T-cell (primary cell): Measurements from ENCODE around the gene IQGAP3. TPM values are rescaled to one million over a fixed set of nuclear protein-coding genes. Genes with fewer than 3 reads are reported as not detected.

Source experiments
- ATAC-seq, 4 experiments: fragments of 200-7000 bp in 3 of 4; fragments of 150-1000 bp in 1 of 4; cut with Tn5 transposase; replicated peaks in 1 of 4; 1 replicate in 3 of 4; 2 replicates in 1 of 4; pipeline ENCODE4 v1.10.0; 2021; ENCODE audit warnings: moderate library complexity in 3 of 4, mild to moderate bottlenecking in 2 of 4, moderate number of reproducible peaks in 1 of 4
- CTCF ChIA-PET, 2 donors: fragments of 300-600 bp; sonication (Branson Sonifier 250); formaldehyde crosslinking; loops; one replicate each; lab custom pipeline; 2022; ENCODE audit warnings: antibody characterized with exemption in 2 of 2; lab: Charles Lee
- POLR2A ChIA-PET, 2 donors: fragments of 300-600 bp; sonication (Branson Sonifier 250); formaldehyde crosslinking; loops; one replicate each; lab custom pipeline; 2022; ENCODE audit warnings: antibody characterized with exemption in 2 of 2; lab: Charles Lee
- DNase-seq, 35 experiments: peaks; one replicate each; pipeline versions ENCODE4 v3.0.0 to v3.0.0-alpha.2; 2013 to 2023
- H3K27ac ChIP-seq: one replicate; pipeline ENCODE4 v1.5.1; 2013; ENCODE audit warnings: low read length
- H3K27me3 ChIP-seq, 2 experiments: replicated peaks in 1 of 2; 1 replicate in 1 of 2; 2 replicates in 1 of 2; pipeline versions ENCODE4 v1.6.1 to v1.7.0; 2013; ENCODE audit warnings: low read length in 1 of 2, mixed read lengths in 1 of 2; ENCODE audit not compliant: control insufficient read depth in 2 of 2, insufficient read depth in 2 of 2; ENCODE audit errors: extremely low read depth in 1 of 2
- H3K36me3 ChIP-seq, 2 donors: 1 replicate in 1 of 2; 2 replicates in 1 of 2; pipeline versions ENCODE4 v1.6.1 to v1.7.0; 2013; ENCODE audit warnings: low read length in 1 of 2; ENCODE audit not compliant: control insufficient read depth in 2 of 2, insufficient read depth in 1 of 2; ENCODE audit errors: extremely low read depth in 1 of 2
- H3K4me1 ChIP-seq, 2 experiments: 1 replicate in 1 of 2; 2 replicates in 1 of 2; pipeline versions ENCODE4 v1.6.1 to v1.7.0; 2013; ENCODE audit warnings: low read length in 2 of 2, mixed read lengths in 1 of 2; ENCODE audit not compliant: insufficient read depth in 2 of 2, control insufficient read depth in 1 of 2; ENCODE audit errors: extremely low read depth in 1 of 2
- H3K4me3 ChIP-seq, 2 donors: 1 replicate in 1 of 2; 2 replicates in 1 of 2; pipeline versions ENCODE4 v1.5.1 to v1.7.0; 2013; ENCODE audit warnings: mild to moderate bottlenecking in 2 of 2, low read length in 1 of 2, moderate library complexity in 1 of 2; ENCODE audit not compliant: control insufficient read depth in 1 of 2; ENCODE audit errors: extremely low read depth in 1 of 2
- H3K9me3 ChIP-seq: 2 replicates; pipeline ENCODE4 v1.7.0; 2013
- H3K27ac Mint-ChIP-seq, 2 donors: one replicate each; pipeline ENCODE4 v1.8.0; 2020 to 2021; ENCODE audit warnings: mild to moderate bottlenecking in 2 of 2, mixed read lengths in 2 of 2
- H3K27me3 Mint-ChIP-seq, 2 donors: one replicate each; pipeline ENCODE4 v1.8.0; 2021 to 2022; ENCODE audit warnings: mixed read lengths in 2 of 2
- H3K36me3 Mint-ChIP-seq: one replicate; pipeline ENCODE4 v1.8.0; 2021; ENCODE audit warnings: mixed read lengths
- H3K4me1 Mint-ChIP-seq, 3 donors: one replicate each; pipeline ENCODE4 v1.8.0; 2020 to 2022; ENCODE audit warnings: mixed read lengths in 3 of 3, mild to moderate bottlenecking in 1 of 3
- H3K4me3 Mint-ChIP-seq, 3 donors: one replicate each; pipeline ENCODE4 v1.8.0; 2020 to 2022; ENCODE audit warnings: mild to moderate bottlenecking in 3 of 3, mixed read lengths in 3 of 3, moderate library complexity in 3 of 3
- H3K9me3 Mint-ChIP-seq, 3 donors: one replicate each; pipeline ENCODE4 v1.8.0; 2020 to 2022; ENCODE audit warnings: mixed read lengths in 3 of 3
- WGBS: methylation state at CpG from one replicate; pipeline ENCODE4 v1.1.5; 2013; ENCODE audit warnings: missing lambda C conversion rate; ENCODE audit not compliant: insufficient coverage; 5-methylcytosine and 5-hydroxymethylcytosine counted together
- total RNA-seq, 35 experiments: library from RNA in 6 of 35; stranded (reverse) in 6 of 35; fragments of 120-200 nt in 1 of 35; gene quantifications; one replicate each; pipeline versions ENCODE4 v1.2.1 to v1.2.4 and lab custom pipeline; 2013 to 2026

Gene IQGAP3
- total RNA-seq, 5 donors from 2014 or later (not counting 1 experiment from before 2014, with no cell fraction given) = 0.13 to 0.19 (median 0.18) TPM; not detected in 1

GRCh38 chr1:156502391-156502893 lies 69.9 kb downstream of the IQGAP3 start:
- Histone ChIP-seq H3K27me3 (no peaks in the 10 kb centered on the region), H3K9me3 (no peaks in the 10 kb centered on the region), H3K27ac (peak overlapping the region; percentile 97), H3K36me3 (no peaks in the 10 kb centered on the region), H3K4me1 (peaks cover 52 to 77% of the 10 kb centered on the region in 2 experiments), H3K4me3 (no peak overlapping the region)
- peak overlapping the region; percentile 82 to 90 (median 83) for H3K4me3 Mint-ChIP-seq
- peaks cover 58 to 73% (median 70%) of the 10 kb centered on the region in 3 donors for H3K4me1 Mint-ChIP-seq
- ATAC-seq (no peak), DNase-seq (no peak)
- no peaks in the 10 kb centered on the region for H3K36me3 Mint-ChIP-seq
- H3K9me3 Mint-ChIP-seq = no peaks in the 10 kb centered on the region
- CTCF ChIA-PET = interaction anchor here (0.6 to 5.4 kb wide), 6 partner anchors 13 to 282 kb away, joined by 3 to 51 read pairs (median 20); no protein-coding TSS in a partner anchor
- WGBS = 0% methylated on average over 1 of the region's 1 CpG
- no peaks in the 10 kb centered on the region for H3K27me3 Mint-ChIP-seq
- POLR2A ChIA-PET = no interaction called here
- H3K27ac Mint-ChIP-seq = peak overlapping the region; percentile 97 to 99

GRCh38 chr1:156500793-156501506 lies 71.4 kb downstream of the IQGAP3 start:
- Mint-ChIP-seq H3K27ac (peak overlapping the region; percentile 97 to 99), H3K4me1 (peaks cover 67 to 79% (median 76%) of the 10 kb centered on the region in 3 donors), H3K27me3 (no peaks in the 10 kb centered on the region), H3K36me3 (no peaks in the 10 kb centered on the region), H3K9me3 (no peaks in the 10 kb centered on the region), H3K4me3 (peak overlapping the region; percentile 82 to 92 (median 90))
- ChIA-PET CTCF (interaction anchor here (0.5 to 5.4 kb wide), 27 partner anchors 8 to 228 kb away, joined by 3 to 51 read pairs (median 5); partner anchors contain the start of genes GPATCH4 (in 1 of the 2), ISG20L2 (in 1 of the 2), METTL25B (in 1 of the 2) and TTC24 (in 1 of the 2)), POLR2A (interaction anchor here (0.6 to 1.9 kb wide), 12 partner anchors 11 to 684 kb away, joined by 3 to 14 read pairs (median 4); partner anchors contain the start of gene GPATCH4 (in 1 of the 2))
- Histone ChIP-seq H3K36me3 (peaks cover 0 to 3% of the 10 kb centered on the region in 2 donors), H3K4me3 (peak overlapping the region; percentile 87 to 91), H3K27me3 (no peaks in the 10 kb centered on the region), H3K4me1 (peaks cover 54 to 84% of the 10 kb centered on the region in 2 experiments), H3K27ac (peak overlapping the region; percentile 97), H3K9me3 (no peaks in the 10 kb centered on the region)
- DNase-seq = peak; percentile 85 to 96 (median 91)
- 0% methylated on average over 28 of the region's 57 CpGs for WGBS
- ATAC-seq = peak; percentile 71 to 80 (median 74)

- Histone ChIP-seq H3K4me1 (peaks cover 51 to 84% of the 10 kb centered on the region in 2 experiments), H3K4me3 (peak within 1 kb of the TSS; percentile 87 to 93), H3K27me3 (no peaks in the 10 kb centered on the region), H3K9me3 (no peaks in the 10 kb centered on the region), H3K36me3 (peaks cover 0 to 3% of the 10 kb centered on the region in 2 donors), H3K27ac (peak within 1 kb of the TSS; percentile 97)
- H3K4me1 Mint-ChIP-seq = peaks cover 67 to 79% (median 76%) of the 10 kb centered on the region in 3 donors
- no peaks in the 10 kb centered on the region for H3K27me3 Mint-ChIP-seq
- no peak for ATAC-seq
- H3K4me3 Mint-ChIP-seq = peak within 1 kb of the TSS; percentile 82 to 92 (median 90)
- ChIA-PET CTCF (interaction anchor here (0.5 to 5.4 kb wide), 16 partner anchors 8 to 228 kb away, joined by 3 to 51 read pairs (median 6); partner anchors contain the start of genes ISG20L2 (in 1 of the 2), METTL25B (in 1 of the 2) and TTC24 (in 1 of the 2)), POLR2A (interaction anchor here (0.6 to 1.9 kb wide), 5 partner anchors 10 to 316 kb away, joined by 3 to 14 read pairs (median 14); no protein-coding TSS in a partner anchor)
- peak within 1 kb of the TSS; percentile 97 to 99 for H3K27ac Mint-ChIP-seq
- peaks cover 2% of the 10 kb centered on the region for H3K36me3 Mint-ChIP-seq
- WGBS = 0% methylated on average over 27 of the region's 27 CpGs
- no peak for DNase-seq
- H3K9me3 Mint-ChIP-seq = no peaks in the 10 kb centered on the region
Observed at GRCh38 chr1:156500543-156500792, 71.9 kb downstream of the IQGAP3 start, which contains the start of gene MEF2D. Gene MEF2D (minus strand): TSS chr1:156500775. CDS start chr1:156483292, 17,483 bp downstream.

GRCh38 chr1:156499842-156500542 lies 72.4 kb downstream of the IQGAP3 start:
- Histone ChIP-seq H3K27ac (peak overlapping the region; percentile 84), H3K9me3 (no peaks in the 10 kb centered on the region), H3K4me3 (peak overlapping the region; percentile 87 to 93), H3K36me3 (peaks cover 3 to 4% of the 10 kb centered on the region in 2 donors), H3K4me1 (peaks cover 52 to 85% of the 10 kb centered on the region in 2 experiments), H3K27me3 (no peaks in the 10 kb centered on the region)
- Mint-ChIP-seq H3K4me1 (peaks cover 67 to 79% (median 76%) of the 10 kb centered on the region in 3 donors), H3K36me3 (peaks cover 7% of the 10 kb centered on the region), H3K9me3 (no peaks in the 10 kb centered on the region), H3K27ac (peak overlapping the region; percentile 80 to 85), H3K4me3 (peak overlapping the region; percentile 82 to 92 (median 90)), H3K27me3 (no peaks in the 10 kb centered on the region)
- POLR2A ChIA-PET = interaction anchor here (0.6 to 1.9 kb wide), 6 partner anchors 10 to 316 kb away, joined by 3 to 15 read pairs (median 9); no protein-coding TSS in a partner anchor
- CTCF ChIA-PET = interaction anchor here (0.5 to 5.4 kb wide), 18 partner anchors 7 to 229 kb away, joined by 3 to 51 read pairs (median 6); partner anchors contain the start of genes ISG20L2 (in 1 of the 2), METTL25B (in 1 of the 2) and TTC24 (in 1 of the 2)
- ATAC-seq (no peak), DNase-seq (peak in 21 of 35 experiments; percentile 26 to 57 (median 35))
- WGBS = 0% methylated on average over 27 of the region's 51 CpGs

GRCh38 chr1:156499194-156499841 lies 73.0 kb downstream of the IQGAP3 start:
- peak overlapping the region; percentile 87 to 93 for H3K4me3 ChIP-seq
- peaks cover 3 to 11% of the 10 kb centered on the region in 2 donors for H3K36me3 ChIP-seq
- Mint-ChIP-seq H3K4me1 (peaks cover 69 to 79% (median 78%) of the 10 kb centered on the region in 3 donors), H3K36me3 (peaks cover 9% of the 10 kb centered on the region), H3K27me3 (no peaks in the 10 kb centered on the region), H3K27ac (peak overlapping the region; percentile 70 to 85), H3K9me3 (no peaks in the 10 kb centered on the region), H3K4me3 (peak overlapping the region; percentile 82 to 92 (median 90))
- ATAC-seq = no peak
- DNase-seq = no peak
- no peaks in the 10 kb centered on the region for H3K9me3 ChIP-seq
- no peaks in the 10 kb centered on the region for H3K27me3 ChIP-seq
- H3K4me1 ChIP-seq = peaks cover 57 to 86% of the 10 kb centered on the region in 2 experiments
- ChIA-PET POLR2A (interaction anchor here in 1 of 2 donors (0.6 to 1.0 kb wide), 3 partner anchors 26 to 42 kb away, joined by 3 to 15 read pairs (median 4); no protein-coding TSS in a partner anchor), CTCF (interaction anchor here (0.7 to 1.2 kb wide), 3 partner anchors 9 to 82 kb away, joined by 3 to 9 read pairs (median 5); no protein-coding TSS in a partner anchor)
- 0% methylated on average over 4 of the region's 14 CpGs for WGBS
- no peak overlapping the region for H3K27ac ChIP-seq
